Subcutaneous adipose tissue (tissue), 4 donors: ENCODE measurements around the gene PRR20G. TPM values are rescaled to one million over a fixed set of nuclear protein-coding genes. Genes with fewer than 3 reads are reported as not detected.

ENCODE experiments used
- small RNA-seq: library from RNA; depleted of rRNA; stranded (forward); fragments of <200 nt; gene quantifications from one replicate; pipeline ENCODE3, GENCODE V24; 2016
- total RNA-seq, 4 donors: library from RNA; depleted of rRNA; stranded (reverse); fragments of >200 nt; gene quantifications; one replicate each; pipeline ENCODE4 v1.1.0, GENCODE V29; 2016
- TF ChIP-seq, protein P1 (sequence below): fragments of 450-650 bp; IDR thresholded peaks from one replicate; pipeline ENCODE4 v1.5.1; 2016; ENCODE audit warnings: low read depth, mild to moderate bottlenecking, control low read depth, antibody characterized with exemption, moderate library complexity

The PRR20G gene
- total RNA-seq, 4 donors from 2014 or later: not detected

DNA sequence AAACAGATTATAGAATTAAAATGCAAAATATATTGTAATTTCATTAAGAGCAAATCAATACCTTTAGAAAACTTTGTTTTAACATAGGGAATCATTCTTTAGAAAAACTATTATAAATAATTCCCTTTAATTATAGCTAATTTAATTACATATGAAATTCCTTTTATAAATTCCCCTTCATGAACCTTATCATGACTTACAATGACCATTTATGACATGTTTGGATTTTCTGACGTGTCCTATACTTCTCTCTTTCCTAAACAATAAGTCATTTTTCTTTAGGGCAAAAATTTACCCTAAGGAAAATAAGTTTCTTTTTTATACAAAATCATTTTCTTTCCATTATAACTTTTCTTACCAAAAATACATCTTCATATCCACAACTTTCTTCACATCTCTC lies 37.8 kb downstream of the PRR20G start:
- TF ChIP-seq, protein P1, sequence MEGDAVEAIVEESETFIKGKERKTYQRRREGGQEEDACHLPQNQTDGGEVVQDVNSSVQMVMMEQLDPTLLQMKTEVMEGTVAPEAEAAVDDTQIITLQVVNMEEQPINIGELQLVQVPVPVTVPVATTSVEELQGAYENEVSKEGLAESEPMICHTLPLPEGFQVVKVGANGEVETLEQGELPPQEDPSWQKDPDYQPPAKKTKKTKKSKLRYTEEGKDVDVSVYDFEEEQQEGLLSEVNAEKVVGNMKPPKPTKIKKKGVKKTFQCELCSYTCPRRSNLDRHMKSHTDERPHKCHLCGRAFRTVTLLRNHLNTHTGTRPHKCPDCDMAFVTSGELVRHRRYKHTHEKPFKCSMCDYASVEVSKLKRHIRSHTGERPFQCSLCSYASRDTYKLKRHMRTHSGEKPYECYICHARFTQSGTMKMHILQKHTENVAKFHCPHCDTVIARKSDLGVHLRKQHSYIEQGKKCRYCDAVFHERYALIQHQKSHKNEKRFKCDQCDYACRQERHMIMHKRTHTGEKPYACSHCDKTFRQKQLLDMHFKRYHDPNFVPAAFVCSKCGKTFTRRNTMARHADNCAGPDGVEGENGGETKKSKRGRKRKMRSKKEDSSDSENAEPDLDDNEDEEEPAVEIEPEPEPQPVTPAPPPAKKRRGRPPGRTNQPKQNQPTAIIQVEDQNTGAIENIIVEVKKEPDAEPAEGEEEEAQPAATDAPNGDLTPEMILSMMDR: no peak

DNA sequence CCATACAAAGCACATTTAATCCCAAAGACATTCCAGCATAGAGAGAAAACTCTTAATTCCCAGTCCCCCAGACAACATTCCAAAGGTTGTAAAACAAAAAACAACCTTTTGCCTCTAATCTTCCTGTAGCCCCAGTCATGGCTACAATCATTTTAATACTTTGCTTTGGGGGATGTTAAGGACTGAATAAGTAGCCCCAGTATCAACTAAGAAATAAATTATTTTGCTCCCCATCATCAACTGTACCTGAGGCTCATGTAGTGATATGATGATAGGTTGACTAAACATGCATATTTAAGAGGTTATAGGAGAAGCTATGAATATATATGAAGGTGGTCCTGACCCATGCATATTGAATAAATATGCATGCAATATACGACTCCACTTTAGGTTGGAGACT lies 40.6 kb downstream of the PRR20G start:
- TF ChIP-seq, protein P1: no peak

DNA sequence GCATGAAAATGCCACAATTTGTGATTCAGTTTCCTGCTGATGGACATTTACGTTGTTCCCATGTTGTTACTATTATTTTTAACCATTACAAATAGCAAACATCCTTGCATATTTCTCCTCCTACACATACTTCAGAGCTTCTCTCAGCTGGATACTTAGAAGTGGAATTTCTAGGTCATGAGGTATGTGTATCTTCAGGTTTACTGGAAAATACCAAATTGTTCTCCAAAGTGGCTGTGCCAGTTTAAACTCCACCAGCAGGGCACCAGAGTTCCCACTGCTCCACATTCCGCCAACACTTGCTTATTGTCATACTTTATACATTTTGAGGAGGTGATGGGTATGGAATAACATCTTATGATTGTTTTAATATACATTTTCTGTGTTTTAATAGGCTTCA lies 49.2 kb downstream of the PRR20G start:
- TF ChIP-seq, protein P1: no peak

DNA sequence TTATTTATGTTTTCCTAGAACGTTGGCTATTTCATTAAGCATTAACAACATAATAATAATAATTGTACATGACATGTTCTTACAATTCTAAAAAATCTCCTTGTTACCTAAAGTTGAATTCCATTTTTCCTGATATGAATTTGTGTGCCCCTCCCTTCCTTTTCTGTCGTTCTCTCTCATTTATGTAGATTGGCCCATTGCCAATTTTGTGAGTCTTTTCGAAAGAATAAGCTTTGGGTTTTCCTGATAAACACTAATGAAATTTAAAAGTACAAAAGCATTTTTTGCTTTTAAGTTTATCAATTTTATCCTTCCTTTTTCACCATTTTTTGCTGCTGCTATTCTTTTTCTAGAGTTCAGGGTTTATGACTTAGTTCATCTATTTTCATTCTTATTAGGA lies 50.0 kb downstream of the PRR20G start:
- TF ChIP-seq, protein P1: no peak

GRCh38 chr3:127235706-127236105 lies 52.1 kb downstream of the PRR20G start:
- TF ChIP-seq, protein P1: no peak

GRCh38 chr3:127234778-127235177 lies 53.1 kb downstream of the PRR20G start:
- TF ChIP-seq, protein P1: no peak

Small RNA genes lying within 50 kb of the gene (small RNA-seq; reads per million reads assigned to genes)
- not detected for gene RNU6-1047P

Other genes with a start within 250 kb of the PRR20G start
- not detected for gene PRR23E, start 94.9 kb downstream of the PRR20G start, total RNA-seq